CD4-positive, alpha-beta T cell treated with Interleukin-2 at 100 ng/mL for 4 hours (primary cell): ENCODE measurements around the gene SIK3.
"Not testable (repeated sequence)": the region's sequence is repeated elsewhere in the genome, so short reads cannot be mapped to it uniquely, and the experiment has no call there.

Experiments used
- DNase-seq: peaks from one replicate; pipeline ENCODE4 v3.0.0-alpha.2; 2020; ENCODE audit warnings: low spot score

SIK3 gene

DNA sequence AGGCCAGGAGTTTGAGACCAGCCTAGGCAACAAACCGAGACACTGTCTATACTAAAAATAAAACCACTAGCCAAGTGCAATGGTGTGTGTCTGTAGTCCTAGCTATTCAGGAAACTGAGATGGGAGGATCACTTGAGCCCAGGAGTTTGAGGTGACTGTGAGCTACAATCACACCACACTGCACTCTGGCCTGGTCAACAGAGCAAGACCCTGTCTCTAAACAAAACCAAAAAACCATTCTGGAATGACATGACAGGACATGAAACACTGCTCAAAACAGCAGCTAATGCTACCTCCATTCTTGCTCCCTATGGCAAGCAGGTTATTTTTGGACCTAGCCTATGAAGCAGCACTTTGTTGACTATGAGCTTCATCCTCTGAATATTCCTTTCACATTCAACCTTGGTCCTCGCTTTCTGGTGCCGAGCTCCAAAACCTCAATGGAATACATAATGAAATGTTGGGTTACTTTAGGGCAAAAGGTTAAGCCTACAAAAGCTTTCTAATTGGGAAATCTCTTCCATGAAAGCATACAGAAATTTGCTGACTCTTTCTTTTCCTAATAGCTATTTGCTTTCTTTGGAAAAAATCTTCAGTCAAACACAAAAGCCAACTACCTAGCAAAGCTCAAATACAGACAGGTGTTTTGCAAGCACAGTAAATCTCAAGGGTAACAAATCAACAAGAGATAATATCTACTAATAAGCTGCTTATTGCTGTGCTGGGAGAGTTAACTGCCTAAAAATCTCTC is 21.1 kb downstream of the SIK3 start:
- no peak for DNase-seq

DNA sequence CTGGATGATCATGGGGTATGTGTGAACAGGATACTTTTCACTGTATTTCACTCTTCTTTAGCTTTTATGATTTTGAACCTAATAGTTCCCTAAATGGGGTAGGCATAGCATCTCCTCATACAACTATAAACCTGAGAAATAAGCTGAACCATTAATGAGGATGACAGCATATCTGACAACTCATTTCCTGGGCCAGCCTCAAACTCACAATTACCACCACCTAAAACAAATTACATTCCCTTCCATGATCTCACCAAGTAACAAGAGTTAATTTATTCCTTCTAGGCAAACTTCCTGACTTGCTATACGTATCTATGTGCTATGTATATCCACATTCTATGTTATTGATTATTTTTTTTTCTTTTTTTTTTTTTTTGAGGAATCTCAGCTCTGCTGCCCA is 23.0 kb downstream of the SIK3 start:
- DNase-seq, result no peak

DNA sequence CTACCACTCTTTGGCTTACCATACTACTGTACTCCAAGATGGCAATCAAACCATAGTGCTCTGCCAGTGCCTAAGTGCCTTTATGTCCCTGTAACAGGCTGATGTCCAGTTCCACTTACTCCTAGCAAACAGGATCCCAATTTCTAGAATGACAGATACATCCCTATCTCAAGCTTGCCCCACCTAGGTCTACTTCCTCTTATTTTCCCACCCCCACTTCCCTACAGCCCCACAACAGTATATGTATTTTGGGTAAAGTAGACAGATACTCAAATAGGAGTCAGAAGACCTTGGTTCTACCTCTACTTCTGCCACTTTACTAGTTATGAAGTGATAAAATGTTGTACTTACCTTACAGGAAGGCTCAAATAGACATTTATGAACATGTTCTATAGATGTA is 24.1 kb downstream of the SIK3 start:
- no peak for DNase-seq

- DNase-seq, result no peak
Observed at GRCh38 chr11:117073539-117073938, 24.7 kb downstream of the SIK3 start.

GRCh38 chr11:117072517-117073461 is 25.4 kb downstream of the SIK3 start:
- peak; percentile 76 for DNase-seq

GRCh38 chr11:117071344-117071787 is 26.9 kb downstream of the SIK3 start:
- no peak for DNase-seq

DNA sequence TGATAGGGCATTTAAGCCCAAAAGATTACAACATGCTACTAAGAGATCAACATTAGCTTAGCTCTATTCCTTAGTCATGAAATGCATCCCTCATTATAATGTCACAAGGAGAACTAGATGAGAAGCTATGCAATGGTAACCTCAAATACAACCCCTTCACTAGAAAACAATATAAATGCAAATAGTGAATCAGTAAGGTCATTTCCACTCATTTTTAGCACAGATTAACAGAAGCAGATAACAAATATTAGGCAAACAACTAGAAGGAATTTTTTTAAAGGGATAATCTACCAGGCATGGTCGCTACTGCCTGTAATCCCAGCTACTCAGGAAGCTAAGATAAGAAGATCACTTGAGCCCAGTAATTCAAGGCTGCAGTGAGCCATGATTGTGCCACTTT is 28.2 kb downstream of the SIK3 start:
- DNase-seq, result no peak

DNA sequence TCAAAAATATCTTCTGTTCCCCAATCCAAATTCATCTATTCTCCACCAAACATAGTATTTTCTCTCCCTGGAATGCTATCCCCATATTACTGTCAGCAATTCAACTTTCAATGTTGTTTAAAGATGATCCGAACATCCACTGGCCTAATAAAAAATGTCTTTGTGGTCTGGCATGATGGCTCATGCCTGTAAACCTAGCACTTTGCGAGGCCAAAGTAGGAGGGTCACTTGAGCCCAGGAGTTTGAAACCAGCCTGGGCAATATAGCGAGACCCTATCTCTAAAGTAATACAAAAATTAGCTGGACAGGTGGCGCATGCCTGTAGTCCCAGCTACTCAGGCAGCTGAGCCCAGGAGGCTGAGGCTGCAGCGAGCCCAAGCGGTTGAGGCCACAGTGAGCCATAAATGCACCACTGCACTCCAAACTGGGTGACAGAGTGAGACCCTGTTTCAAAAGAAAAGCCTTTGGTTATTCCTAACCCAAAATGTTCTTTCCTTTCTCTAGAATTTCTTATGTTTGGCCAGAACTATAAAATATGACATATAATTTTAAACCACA is 29.8 kb downstream of the SIK3 start:
- no peak for DNase-seq

GRCh38 chr11:117066959-117067358 is 31.3 kb downstream of the SIK3 start:
- no peak for DNase-seq

DNA sequence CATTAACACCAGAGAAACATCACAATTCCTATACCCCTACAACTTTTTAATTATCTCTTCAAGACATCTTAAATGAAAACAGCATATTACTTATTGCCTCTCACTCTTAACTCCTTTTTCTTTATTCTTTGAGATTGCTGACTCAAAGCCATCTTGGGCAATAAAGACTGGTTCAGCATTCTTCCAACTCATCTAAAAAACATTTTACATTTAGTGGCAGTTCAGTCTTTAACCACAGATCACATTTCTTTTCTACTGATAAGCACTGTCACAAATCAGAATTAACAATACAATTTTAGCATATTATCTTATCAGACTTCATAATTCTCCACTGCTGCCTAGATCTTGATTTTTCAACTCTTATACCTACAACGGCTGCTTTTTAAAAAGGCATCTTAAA is 34.0 kb downstream of the SIK3 start:
- no peak for DNase-seq

- no peak for DNase-seq
Observed at GRCh38 chr11:117062498-117062897, 35.7 kb downstream of the SIK3 start.

DNA sequence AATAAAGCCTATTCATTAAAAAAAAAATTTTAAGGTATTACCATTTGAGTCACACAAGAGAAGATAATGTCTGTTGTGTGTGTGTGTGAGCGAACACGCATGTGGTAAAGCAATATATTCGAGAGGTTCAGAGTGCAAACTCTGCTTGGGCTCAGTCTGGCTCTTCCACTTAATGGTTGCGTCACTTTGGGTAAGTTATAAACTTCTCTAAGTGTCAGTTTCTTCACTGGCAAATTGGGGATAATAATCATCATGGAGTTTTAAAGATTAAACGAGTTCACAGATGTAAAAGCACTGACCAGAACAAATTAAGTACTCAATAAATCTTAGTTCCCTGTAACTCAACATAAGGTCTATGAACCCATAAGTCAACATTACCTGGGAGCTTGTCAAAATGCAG is 37.0 kb downstream of the SIK3 start:
- DNase-seq, result no peak

- DNase-seq, result no peak
Observed at GRCh38 chr11:117059611-117060148, 38.5 kb downstream of the SIK3 start.

DNA sequence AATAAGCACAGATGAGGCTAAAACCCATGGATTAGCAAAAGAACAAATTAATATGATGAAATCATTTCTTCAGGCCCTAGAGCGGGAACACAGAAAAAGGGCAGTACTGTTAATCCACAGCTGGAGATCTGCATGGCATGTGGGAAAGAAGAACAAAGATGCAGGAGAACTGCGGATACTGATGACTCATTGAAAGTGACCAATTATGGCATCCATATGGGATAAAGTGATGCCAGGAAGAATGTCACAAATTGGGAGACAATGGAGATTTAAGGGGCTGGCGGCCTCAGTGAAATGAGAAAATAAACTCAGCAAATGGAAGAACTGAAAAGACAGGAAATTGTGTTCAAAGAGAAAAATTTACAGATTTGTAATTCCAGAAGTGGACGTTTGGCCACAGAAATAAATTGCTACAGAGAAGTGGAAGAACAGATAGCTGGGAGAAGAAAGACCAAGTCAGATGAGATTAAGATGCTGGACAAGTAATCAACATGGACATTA is 39.4 kb downstream of the SIK3 start:
- DNase-seq, result no peak

DNA sequence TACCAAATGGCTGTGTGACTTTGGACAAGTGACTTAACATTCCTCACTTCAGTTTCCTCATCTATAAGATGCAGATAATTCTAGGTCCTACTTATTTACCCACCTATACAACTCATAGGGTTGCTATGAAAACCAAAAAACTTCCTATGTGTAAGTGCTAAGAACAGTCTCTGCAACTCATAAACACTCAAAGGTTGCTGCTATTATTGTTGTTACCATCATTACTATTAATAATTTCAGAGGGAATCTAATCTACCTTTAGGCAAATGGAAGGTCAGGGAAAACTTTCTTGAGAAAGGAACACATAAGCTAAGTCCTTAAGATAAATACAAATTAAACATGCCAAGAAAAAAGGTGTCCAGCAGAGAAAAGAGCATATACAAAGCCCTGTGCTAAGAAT is 40.5 kb downstream of the SIK3 start:
- DNase-seq, result no peak

DNA sequence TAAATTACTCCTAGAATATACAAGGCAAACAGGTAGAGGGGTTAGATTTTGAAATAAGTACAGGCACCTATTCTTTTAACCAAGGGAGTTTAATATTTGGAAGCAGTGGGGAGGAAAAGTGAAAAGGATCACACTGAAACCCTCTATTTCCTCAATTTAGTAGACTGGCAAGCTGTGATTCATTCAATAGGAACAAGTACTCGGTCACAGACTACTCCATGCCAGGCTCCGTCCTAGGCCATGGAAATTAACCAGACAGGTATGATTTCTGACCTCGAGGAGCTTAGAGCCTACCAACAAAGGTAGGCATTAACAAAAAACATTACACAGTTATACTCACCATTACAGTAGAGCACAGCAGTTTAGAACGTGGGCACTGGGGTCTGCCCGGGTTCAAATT is 40.9 kb downstream of the SIK3 start:
- DNase-seq, result no peak

GRCh38 chr11:117055469-117055868 is 42.8 kb downstream of the SIK3 start:
- DNase-seq, result no peak

DNA sequence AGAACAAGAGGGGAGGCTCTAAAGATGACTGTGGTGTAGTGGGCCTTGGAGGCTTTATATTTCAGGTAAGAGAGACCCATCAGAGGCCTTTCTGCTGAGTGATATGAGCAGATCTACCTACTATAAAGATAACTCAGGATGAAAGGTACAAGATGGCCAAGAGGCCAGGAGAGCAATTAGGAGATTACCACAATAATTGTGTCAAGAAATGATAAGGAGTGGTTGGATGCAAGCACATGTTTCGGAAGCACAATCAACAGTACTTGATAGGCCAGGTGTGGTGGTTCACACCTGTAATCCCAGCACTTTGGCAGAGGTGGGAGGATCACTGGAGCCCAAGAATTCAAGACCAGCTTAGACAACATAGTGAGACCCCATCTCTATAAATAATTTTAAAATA is 43.8 kb downstream of the SIK3 start:
- DNase-seq, result no peak

- no peak for DNase-seq
Observed at GRCh38 chr11:117052196-117053149, 45.8 kb downstream of the SIK3 start.

DNA sequence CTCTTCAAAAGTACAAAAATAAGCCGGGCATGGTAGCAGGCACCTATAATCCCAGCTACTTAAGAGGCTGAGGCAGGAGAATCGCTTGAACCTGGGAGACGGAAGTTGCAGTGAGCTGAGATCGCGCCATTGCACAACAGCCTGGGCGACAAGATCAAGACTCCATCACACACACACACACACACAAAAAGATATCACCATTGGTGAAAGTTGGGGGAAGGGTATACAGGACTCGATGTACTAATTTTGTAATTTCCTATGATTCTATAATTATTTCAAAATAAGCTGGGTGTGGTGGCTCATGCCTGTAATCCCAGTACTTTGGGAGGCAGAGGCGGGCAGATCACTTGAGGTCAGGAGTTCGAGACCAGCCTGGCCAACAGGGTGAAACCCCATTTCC is 48.1 kb downstream of the SIK3 start:
- DNase-seq, result not testable (repeated sequence)

DNA sequence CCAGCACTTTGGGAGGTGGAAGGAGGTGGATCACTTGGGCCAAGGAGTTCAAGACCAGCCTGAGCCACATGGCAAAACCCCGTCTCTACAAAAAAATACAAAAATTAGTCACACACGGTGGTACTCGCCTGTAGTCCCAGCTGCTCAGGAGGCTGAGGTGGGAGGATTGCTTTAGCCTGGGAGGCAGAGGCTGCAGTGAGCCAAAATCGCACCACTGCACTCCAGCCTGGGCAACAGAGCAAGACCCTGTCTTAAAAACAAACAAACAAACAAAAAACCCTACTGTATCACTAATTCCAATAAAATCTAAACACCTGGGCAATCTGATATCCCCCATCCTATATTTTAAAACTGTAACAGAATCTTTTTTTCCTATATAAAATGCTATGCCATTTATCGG is 51.6 kb downstream of the SIK3 start:
- DNase-seq, result not testable (repeated sequence)
